ENCODE data around the gene KLHL30.

Gene KLHL30

DNA sequence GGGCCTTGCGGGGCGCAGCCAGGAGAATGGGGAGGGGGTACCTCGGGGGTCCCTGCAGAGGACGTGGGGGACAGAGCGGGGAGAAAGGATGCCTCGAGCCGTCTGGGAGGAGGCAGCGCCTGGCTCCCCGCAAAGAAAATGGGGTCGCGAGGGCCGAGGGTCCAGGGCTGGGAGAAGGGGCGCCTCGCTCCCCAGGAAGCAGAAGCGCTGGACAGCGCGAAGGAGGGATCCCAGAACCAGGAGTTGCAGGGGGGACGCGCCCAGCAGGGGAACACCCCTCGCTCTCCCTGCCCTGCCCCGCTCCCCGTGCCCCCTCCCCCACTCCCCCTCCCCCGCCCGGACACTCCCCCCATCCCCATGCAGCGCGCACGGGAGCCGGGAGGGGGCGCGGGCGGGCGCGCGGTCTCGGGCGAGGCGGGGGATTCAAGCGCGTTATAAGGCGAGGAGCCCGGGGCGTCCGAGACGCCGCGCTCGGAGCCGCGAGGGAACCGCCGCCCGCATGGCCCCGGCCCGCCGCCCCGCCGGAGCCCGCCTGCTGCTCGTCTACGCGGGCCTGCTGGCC lies 20.1 kb downstream of the KLHL30 start, which contains the start of gene ERFE:
TSS of gene ERFE (plus strand) at position 462 of the 562 bp plus-strand sequence. CDS start at position 500, 38 bp downstream.
- in situ Hi-C loops (cut with MboI; ENCODE audit: low sequenced_read_pairs), result no loop called here

DNA sequence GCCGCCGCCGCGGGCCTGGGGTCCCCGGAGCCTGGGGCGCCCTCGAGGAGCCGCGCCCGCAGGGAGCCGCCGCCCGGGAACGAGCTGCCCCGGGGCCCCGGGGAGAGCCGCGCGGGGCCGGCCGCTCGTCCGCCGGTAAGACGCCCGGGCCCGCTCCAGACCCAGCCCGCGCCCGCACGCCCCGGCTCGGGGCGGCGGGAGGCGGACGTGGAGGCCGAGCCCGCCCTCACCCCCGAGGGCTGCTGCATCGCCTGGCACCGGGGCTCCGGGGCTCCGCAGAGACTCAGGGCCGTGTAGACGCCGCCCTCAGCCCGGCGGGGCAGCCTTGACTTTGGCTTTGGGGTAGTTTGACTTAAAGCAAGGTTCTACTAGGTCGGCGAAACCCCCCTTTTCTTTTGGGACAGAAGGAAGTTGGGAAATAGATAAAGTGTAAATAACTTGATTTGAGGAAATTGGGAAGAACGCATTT lies 20.6 kb downstream of the KLHL30 start:
- in situ Hi-C loops (cut with MboI; ENCODE audit: low sequenced_read_pairs), result no loop called here

DNA sequence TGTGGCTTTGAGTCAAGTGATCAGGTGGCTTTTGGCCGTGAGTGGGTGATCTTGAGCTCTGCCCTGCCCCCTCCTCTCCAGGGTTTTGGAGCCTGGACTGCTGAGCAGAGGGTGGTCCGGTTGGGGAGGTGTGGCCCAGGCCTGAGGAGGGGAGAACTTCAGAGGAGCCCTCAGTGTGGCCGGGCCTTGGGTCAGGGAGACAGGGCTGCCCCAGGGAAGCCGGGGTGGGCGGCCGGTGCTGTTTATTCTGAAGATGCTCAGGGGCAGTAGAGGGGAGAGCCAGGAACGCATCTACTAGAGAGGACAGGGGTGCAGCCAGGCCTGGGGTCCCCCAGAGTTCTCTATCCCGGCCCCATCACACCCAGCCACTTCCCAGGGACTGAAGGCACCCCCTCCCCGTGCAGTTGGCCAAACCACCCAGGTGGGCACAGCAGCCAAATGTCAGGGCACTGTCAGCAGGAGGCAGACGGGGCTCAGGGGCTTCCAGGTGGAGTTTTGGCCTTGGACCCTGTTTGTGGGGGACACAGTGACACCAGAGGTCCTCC lies 21.3 kb downstream of the KLHL30 start:
- in situ Hi-C loops (cut with MboI; ENCODE audit: low sequenced_read_pairs), result no loop called here

DNA sequence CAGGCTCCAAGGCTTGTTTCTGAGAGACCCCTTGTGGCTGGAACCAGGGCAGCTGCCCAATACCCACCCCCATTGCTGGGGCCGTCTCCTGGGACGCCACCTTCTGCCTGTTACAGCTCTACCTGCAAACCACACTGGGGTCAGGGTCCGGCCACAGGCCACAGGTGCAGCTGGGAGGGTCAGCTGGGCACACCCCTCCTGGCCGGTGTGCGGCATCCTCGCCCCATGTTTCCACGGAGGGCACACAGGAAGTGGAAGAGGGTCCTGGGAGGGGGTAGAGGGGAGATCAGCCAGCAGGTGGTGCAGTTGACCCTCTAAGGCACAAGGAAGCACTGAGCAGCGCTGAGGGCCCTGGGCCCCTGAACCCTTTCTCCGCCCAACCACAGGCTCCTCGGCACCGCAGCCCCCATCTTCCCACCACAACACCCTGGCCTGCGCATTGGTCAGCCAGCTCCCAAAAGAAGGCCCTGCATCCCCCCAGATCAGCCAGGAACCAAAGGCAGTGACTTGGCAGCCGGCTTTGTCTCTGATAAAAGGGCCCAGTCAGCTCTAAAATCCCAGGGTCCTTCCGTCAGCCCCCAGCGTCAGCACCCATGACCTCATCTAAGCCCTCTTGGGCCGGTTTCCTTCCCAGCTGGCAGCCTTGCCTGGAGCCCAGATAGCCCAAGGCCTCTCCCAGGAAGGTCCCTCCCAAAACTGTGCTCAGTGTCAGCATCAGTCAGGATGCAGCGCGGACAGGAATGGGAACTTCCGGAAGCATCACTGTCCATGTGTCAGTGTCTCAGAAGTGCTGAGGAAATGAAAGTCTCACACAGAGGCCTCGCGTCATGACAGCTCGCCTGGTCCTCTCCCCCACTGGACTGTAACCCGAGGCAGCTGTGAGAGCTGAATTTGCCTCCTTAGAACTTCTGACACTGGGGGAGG lies 22.0 kb downstream of the KLHL30 start:
- in situ Hi-C loops (cut with MboI; ENCODE audit: low sequenced_read_pairs), result no loop called here

DNA sequence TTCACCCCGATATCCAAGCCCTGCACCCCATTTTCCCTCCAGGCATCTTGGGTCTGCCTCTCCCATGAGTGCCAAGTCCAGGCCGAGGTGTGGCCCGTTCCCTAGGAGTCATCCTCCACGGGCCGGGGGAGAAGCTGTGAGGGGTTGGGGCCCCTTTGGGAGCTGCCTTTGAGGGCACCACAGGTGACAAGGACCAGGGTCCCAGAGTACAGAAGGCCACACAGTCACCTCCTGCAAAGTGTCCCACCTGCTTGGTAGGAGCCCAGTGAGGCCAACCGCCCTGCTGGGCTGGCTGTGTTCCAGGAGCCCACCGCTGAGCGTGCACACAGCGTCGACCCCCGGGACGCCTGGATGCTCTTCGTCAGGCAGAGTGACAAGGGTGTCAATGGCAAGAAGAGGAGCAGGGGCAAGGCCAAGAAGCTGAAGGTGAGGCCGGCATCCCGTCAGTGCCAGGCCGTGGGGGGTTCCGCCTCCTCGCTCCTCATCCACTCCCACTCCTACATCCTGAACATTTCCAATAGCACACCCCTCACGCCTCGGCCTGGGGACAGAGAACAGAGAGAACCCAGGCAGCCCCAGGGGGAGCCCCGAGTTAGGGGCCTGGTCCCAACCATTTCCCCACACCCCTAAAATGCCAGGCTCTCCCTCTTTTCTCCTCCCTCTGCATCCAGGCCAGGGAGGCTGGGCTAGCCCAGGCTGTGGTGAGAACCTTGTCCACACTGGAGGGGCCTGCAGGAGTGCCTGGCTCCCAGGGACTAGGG lies 23.0 kb downstream of the KLHL30 start:
- in situ Hi-C loops (cut with MboI; ENCODE audit: low sequenced_read_pairs), result no loop called here

DNA sequence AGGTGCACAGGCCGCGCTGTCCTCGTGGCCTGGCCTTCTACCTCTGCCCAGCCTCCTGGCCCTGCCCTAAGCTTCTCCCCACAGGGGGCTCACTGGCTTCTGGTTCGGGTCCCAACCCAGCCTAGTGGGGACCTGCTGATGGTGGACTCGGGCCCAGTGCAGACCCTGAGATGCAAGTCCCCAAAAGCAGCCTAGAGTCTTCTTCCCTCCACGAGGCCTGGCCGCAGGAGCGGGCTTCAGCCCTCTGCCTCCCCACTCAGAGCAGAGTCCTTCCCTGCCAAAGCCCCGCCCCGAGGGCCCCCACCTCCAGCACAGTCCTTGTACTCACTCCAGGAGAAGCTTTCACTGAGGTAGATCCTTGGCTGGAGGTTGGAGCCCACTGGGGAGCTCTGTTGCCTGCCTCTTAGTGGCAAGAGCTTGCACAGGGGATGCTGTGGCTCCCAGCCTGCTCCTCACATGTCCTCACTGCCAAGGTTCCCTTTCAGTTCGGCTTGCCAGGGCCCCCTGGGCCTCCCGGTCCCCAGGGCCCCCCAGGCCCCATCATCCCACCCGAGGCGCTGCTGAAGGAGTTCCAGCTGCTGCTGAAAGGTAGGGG lies 23.9 kb downstream of the KLHL30 start:
- in situ Hi-C loops (cut with MboI; ENCODE audit: low sequenced_read_pairs), result no loop called here

DNA sequence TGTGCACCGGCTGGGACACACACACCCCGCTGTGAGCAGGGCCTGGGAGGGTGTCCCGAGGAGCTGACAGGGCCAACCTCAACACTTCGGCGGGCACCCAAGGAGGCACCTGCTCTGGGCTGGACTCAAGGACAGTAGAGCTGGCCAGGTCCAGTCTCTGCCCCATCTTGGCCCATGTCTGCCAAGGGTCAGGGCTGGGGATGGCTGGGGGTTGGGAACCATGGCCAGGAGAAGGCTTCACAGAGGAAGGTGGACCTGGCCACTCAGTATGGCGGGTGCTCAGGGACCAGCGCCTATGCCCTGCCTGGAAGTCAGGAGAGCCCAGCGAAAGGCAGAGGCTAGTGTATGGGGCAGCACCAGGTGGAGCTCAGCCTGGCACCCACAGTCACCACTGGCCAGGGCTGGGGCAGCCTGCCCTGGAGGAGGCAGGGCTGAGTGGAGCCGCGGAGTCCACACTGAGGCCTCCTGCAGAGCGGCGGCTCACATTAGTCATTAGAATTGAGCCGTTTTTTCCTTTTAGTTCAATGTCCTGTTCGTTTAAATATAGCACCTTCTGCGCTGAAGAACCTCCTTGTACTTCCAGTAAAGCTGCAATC lies 24.5 kb downstream of the KLHL30 start:
- in situ Hi-C loops (cut with MboI; ENCODE audit: low sequenced_read_pairs), result no loop called here

DNA sequence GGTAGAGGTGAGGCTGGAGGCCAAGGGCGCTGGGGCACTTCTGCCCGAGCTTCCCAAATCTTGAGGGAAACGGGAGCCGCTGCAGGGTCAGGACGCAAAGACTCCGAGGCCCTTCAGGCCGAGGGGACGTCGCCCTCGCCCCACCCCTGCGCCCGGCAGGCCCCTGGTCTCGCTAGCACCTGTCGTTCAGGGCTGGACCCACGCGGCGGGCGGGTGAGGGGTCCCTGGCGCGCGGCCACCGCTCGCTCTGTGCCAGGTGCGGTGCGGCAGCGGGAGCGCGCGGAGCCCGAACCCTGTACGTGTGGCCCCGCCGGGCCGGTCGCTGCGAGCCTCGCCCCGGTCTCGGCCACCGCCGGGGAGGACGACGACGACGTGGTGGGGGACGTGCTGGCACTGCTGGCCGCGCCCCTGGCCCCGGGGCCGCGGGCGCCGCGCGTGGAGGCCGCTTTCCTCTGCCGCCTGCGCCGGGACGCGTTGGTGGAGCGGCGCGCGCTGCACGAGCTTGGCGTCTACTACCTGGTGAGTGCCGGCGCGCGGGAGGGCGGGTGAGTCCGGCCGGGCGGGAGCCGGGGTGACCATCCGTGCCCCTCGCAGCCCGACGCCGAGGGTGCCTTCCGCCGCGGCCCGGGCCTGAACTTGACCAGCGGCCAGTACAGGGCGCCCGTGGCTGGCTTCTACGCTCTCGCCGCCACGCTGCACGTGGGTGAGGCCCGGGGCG lies 25.2 kb downstream of the KLHL30 start:
- in situ Hi-C loops (cut with MboI; ENCODE audit: low sequenced_read_pairs), result no loop called here

DNA sequence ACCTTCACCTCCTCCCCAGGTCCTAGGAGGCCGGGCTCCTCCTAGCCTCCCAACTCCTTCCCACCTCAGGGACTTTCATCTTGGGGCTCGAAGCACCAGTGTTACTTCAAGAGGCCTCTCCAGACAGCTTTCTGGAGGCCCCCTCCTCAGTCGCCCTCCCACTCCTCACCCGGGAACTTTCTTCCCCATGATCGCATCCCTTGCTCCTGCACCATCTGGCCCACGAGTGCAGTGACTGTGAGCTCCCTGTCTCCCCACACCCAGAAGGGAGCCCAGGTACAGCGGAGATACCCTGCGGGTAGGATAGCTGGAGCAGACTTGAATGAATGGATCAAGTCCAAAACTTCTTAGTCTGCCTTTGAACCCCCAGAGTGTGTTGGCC lies 26.4 kb downstream of the KLHL30 start:
- in situ Hi-C loops (cut with MboI; ENCODE audit: low sequenced_read_pairs), result no loop called here

DNA sequence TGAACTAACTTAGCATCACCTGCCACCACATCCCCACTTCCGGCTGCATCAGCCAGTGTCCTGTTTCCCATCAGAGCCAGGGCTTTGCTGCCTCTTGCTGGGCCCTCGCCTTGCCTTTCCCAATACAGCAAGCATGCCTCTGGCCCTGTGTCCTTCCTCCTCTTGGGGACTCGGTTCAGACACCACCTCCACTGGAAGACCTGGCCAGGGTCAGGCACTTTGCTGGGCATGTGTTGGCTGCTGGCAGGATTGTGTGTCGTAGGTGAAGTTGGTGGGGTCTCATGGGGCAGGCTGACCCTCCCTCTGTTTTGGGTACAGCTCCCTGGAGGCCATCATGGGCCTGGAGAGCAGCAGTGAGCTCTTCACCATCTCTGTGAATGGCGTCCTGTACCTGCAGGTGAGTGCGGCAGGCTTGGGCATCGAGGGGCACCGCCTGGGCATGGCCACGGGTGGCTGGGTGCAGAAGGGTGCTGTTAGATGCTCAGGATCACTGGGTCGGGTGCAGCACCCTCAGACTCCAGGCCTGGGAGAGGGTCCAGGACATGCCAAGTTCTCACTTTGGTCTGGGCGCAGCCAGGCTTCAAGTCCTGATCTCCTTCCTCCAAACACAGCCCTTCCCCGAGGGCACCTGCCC lies 26.9 kb downstream of the KLHL30 start:
- in situ Hi-C loops (cut with MboI; ENCODE audit: low sequenced_read_pairs), result no loop called here

DNA sequence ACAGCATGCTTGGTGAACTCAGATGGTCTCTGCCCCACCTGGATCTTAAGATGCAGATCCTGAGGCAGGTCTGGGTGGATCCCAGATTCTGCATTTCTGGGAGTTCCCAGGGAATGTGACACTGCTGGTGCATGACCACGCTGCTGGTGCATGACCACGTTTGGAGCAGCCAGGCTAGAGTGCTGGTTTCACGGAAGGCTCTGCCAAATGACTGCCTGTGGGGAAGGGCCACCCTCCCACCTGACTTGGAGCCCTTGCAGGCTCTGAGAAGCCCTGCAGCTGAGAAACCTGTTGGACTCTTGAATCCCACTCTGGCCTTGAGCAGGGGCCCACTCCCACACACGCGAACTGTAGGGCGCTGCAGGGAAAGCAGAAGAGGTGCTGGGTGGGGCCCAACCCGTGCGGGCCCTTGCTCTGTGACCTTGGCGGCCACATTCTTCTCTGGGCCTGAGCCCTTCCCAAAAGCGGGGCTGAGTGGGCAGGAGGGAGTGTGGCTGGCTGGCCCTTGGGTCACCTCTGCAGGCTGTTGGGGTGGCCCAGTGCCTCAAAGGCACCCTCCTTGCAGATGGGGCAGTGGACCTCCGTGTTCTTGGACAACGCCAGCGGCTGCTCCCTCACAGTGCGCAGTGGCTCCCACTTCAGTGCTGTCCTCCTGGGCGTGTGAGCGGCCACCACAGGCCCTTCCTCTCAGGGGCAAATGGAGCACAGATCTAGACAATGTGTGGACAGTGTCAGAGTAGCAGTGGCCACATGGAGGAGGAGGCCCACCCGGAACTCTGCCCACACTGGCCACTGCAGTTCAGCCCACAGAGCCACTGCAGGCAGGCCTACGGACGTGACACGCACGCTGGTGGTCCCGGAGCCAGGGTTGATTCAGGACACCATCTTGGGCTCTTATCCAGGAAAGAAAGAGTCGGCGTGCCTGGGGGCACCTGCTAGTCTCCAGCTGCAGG lies 28.2 kb downstream of the KLHL30 start:
- in situ Hi-C loops (cut with MboI; ENCODE audit: low sequenced_read_pairs), result no loop called here

DNA sequence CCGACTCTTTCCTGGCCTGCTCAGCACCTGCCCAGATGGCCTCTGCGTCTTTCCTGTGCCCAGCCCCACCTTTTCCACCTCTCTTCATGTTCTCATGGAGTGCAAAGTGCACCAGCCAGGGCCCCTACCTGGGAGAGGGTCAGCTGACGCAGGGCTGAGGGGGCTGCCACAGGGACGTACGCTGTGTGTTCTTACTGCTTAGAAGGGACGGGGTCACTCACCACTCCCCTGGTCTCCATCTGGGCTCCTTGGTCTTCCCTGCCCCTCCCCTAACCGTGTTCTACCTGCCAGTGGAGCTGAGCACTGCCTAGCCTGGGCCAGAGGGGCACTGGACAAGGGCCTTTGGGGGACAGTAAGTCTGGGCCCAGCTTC lies 28.9 kb downstream of the KLHL30 start:
- in situ Hi-C loops (cut with MboI; ENCODE audit: low sequenced_read_pairs), result no loop called here

DNA sequence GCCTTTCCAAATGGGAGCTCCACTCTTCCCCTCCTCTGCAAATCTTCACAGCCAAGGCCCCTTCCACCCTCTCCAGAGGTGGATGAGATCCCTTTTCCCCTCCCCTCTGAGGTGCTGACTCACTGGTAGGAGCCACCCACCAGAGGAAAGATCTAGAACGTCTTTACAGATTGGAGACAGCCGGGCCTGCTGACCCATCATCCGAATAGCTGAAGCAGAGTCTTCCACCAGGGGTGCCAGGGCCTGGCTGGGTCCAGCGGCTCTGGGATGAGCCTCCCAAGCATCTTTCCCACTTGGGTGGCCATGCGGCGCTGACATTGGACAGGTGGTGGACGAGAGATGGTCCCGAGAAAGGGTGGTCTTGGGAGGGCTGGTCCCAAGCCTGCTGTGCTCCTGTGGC lies 29.3 kb downstream of the KLHL30 start:
- in situ Hi-C loops (cut with MboI; ENCODE audit: low sequenced_read_pairs), result no loop called here

DNA sequence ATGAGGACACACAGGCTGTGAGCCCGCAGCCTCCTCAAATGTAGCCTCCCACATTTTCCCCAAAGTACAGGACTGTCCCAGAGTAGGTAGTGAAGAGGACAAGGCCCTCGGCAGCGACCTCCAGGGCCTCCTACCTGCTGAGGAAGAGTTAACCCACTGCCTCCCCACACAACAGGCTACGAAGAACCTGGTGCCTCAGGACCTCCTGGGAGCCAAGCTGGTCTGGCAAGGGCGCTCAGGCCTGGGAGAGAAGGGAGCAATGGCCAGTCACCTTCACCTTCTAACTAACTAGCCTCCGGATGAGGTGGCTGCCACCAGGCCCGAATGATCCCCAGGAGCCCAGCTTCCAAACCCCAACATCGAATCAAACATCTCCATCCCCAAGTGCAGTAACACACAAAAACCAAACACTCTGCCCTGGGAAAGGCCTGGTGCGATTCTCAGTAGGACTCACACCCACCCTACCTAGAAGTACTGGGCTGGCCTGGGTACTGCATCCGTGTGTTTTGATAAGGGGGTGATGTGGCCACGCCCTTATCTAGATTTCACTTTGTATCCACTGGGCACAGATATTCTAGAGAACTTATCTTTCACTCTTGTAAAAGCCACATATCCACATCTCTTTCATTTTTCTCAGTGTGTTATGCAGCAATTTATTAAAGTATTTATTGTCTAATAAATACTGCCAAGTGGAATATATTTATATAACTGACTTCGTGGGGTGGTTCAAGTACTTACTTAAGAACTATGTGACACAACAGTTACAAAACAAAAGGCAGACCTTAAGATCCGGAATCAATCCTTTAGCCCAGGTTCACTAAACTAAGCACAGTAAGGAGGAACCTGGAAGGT lies 30.0 kb downstream of the KLHL30 start:
- in situ Hi-C loops (cut with MboI; ENCODE audit: low sequenced_read_pairs), result no loop called here

DNA sequence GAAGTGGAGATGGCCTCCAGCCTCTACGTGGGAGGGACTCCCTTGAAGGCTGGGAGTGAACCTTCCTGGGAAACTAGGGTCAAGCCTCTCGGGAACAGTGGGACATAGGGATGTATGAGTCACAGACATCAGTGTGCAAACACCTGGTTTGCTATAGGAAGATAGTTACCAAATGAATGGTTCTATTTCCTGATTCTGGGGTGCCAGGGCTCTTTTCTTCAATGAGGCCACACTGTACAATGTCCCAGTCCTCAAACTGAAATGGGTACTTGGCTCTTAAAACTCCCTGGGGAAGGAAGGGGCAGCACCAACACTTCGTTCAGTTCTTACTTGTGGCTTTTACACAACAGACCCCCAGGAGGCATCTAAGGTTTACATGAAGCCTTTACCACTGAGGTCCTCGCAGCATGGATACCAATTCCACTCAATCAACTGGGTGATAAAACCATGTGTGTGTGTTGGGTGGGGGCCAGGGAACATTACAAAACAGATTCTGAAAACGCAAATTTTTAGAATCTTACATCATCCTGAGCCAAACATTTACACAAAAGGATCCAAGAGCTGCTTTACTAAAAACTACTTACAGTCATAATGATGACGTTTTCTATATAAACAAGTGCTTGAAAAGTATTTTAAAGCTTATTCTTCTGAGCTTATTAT lies 30.7 kb downstream of the KLHL30 start:
- in situ Hi-C loops (cut with MboI; ENCODE audit: low sequenced_read_pairs), result no loop called here

DNA sequence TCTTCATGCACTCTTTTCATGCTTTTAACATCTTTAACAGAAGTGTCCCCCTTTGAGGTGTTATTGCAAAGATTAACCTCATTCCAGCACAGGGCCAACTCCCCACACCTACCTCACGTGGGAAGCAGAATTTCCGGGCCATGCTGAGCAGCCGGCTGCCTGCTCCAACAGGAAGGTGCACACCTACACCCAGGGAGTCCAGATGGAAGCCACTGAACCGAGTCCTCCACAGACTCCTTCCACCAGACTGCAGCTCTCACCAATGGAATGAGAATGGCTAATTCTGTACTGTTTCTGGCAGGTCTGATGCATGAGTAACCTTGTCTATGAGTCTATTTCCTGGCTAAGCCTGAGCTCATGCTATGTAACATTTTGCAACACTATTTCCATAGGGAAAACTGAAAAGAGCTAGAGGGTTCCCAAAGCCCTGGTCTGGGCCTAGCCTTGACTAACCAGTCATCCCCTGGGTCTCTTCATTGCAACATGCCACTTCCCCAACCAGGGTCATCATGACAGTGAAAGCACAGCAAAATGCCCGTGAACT lies 31.3 kb downstream of the KLHL30 start:
- in situ Hi-C loops (cut with MboI; ENCODE audit: low sequenced_read_pairs), result no loop called here

Data from HL-60/S4 (cell line).